Type B pancreatic cell (in vitro differentiated cells): Measurements from ENCODE around the gene PRPF40B. TPM values are rescaled to one million over a fixed set of nuclear protein-coding genes. Genes with fewer than 3 reads are reported as not detected.

ENCODE experiments used
- DNase-seq: peaks from one replicate; pipeline ENCODE4 v3.0.0; 2021; ENCODE audit warnings: mixed read lengths; ENCODE audit not compliant: unreplicated experiment; ENCODE audit errors: extremely low spot score
- H3K27ac Mint-ChIP-seq: 2 replicates; pipeline ENCODE4 v1.8.0; 2021; ENCODE audit warnings: mild to moderate bottlenecking, mixed read lengths
- H3K27me3 Mint-ChIP-seq: 2 replicates; pipeline ENCODE4 v1.8.0; 2021; ENCODE audit warnings: mixed read lengths
- H3K36me3 Mint-ChIP-seq: 2 replicates; pipeline ENCODE4 v1.8.0; 2021; ENCODE audit warnings: mixed read lengths
- H3K4me1 Mint-ChIP-seq: one replicate; pipeline ENCODE4 v1.8.0; 2021; ENCODE audit warnings: mixed read lengths; ENCODE audit not compliant: unreplicated experiment
- H3K4me3 Mint-ChIP-seq: 2 replicates; pipeline ENCODE4 v1.8.0; 2021; ENCODE audit warnings: mild to moderate bottlenecking, mixed read lengths
- H3K9me3 Mint-ChIP-seq: 2 replicates; pipeline ENCODE4 v1.8.0; 2021; ENCODE audit warnings: mixed read lengths
- CTCF ChIP-seq: fragments of 200-600 bp; sonication (generic); conservative IDR thresholded peaks from 2 replicates; pipeline ENCODE4 v1.5.0; 2021; ENCODE audit warnings: antibody characterized with exemption, mild to moderate bottlenecking
- total RNA-seq: library from RNA; stranded (reverse); gene quantifications from 2 replicates; pipeline ENCODE4 v1.2.1, GENCODE V29; 2021; ENCODE audit warnings: low replicate concordance

The PRPF40B gene
- total RNA-seq, 1 donor from 2014 or later = 35.4 TPM

- Mint-ChIP-seq H3K36me3 (no peaks in the 10 kb centered on the region), H3K9me3 (no peaks in the 10 kb centered on the region), H3K4me3 (no peak overlapping the region), H3K27me3 (no peaks in the 10 kb centered on the region), H3K4me1 (peaks cover 16% of the 10 kb centered on the region), H3K27ac (no peak overlapping the region)
- DNase-seq = no peak
- no peak for TF ChIP-seq CTCF
These were observed 64.6 kb downstream of the PRPF40B start for GRCh38 chr12:49687941-49688340.

GRCh38 chr12:49689237-49689636 is 65.9 kb downstream of the PRPF40B start:
- Mint-ChIP-seq H3K27ac (no peak overlapping the region), H3K36me3 (no peaks in the 10 kb centered on the region), H3K9me3 (no peaks in the 10 kb centered on the region), H3K27me3 (no peaks in the 10 kb centered on the region), H3K4me1 (peaks cover 6% of the 10 kb centered on the region), H3K4me3 (no peak overlapping the region)
- no peak for DNase-seq
- no peak for TF ChIP-seq CTCF

- H3K27me3 Mint-ChIP-seq = no peaks in the 10 kb centered on the region
- no peak for TF ChIP-seq CTCF
- H3K4me1 Mint-ChIP-seq = peaks cover under 1% of the 10 kb centered on the region
- no peaks in the 10 kb centered on the region for H3K9me3 Mint-ChIP-seq
- no peak for DNase-seq
- H3K4me3 Mint-ChIP-seq = no peak overlapping the region
- no peak overlapping the region for H3K27ac Mint-ChIP-seq
- H3K36me3 Mint-ChIP-seq = no peaks in the 10 kb centered on the region
These were observed 66.4 kb downstream of the PRPF40B start for GRCh38 chr12:49689785-49690184.

- H3K4me3 Mint-ChIP-seq = no peak overlapping the region
- TF ChIP-seq CTCF = no peak
- no peaks in the 10 kb centered on the region for H3K9me3 Mint-ChIP-seq
- no peaks in the 10 kb centered on the region for H3K36me3 Mint-ChIP-seq
- no peaks in the 10 kb centered on the region for H3K4me1 Mint-ChIP-seq
- no peak for DNase-seq
- H3K27ac Mint-ChIP-seq = no peak overlapping the region
- no peaks in the 10 kb centered on the region for H3K27me3 Mint-ChIP-seq
These were observed 69.5 kb downstream of the PRPF40B start for GRCh38 chr12:49692851-49693250.

- Mint-ChIP-seq H3K36me3 (no peaks in the 10 kb centered on the region), H3K4me1 (peaks cover 8% of the 10 kb centered on the region), H3K27me3 (no peaks in the 10 kb centered on the region), H3K27ac (no peak overlapping the region), H3K4me3 (no peak overlapping the region), H3K9me3 (no peaks in the 10 kb centered on the region)
- no peak for TF ChIP-seq CTCF
- no peak for DNase-seq
These were observed 70.6 kb downstream of the PRPF40B start for GRCh38 chr12:49693931-49694444.

Other genes starting within 250 kb of the PRPF40B start
- 0.72 and 1.8 TPM in 2 replicates for gene KCNH3, start 84.5 kb upstream of the PRPF40B start, total RNA-seq
- gene MCRS1, start 55.4 kb upstream of the PRPF40B start, total RNA-seq = 60.6 and 61.8 TPM in 2 replicates
- 0.14 and 0.21 TPM in 2 replicates for gene FAM186B, start 17.9 kb upstream of the PRPF40B start, total RNA-seq
- gene FMNL3, start 83.8 kb downstream of the PRPF40B start, total RNA-seq = 2.5 and 21.1 TPM in 2 replicates
- gene TMBIM6, start 118.0 kb downstream of the PRPF40B start, total RNA-seq = 497 and 686 TPM in 2 replicates
- gene NCKAP5L, start 204.9 kb downstream of the PRPF40B start, total RNA-seq = 9.7 and 28.8 TPM in 2 replicates
- gene BCDIN3D, start 219.5 kb downstream of the PRPF40B start, total RNA-seq = 8.1 and 8.5 TPM in 2 replicates